Left lung (tissue), 10 donors: ENCODE results near the gene ALG2. TPM values are rescaled to one million over a fixed set of nuclear protein-coding genes. Genes with fewer than 3 reads are reported as not detected.
"Not testable (repeated sequence)": the region's sequence is repeated elsewhere in the genome, so short reads cannot be mapped to it uniquely, and the experiment has no call there.

ENCODE experiments used
- ATAC-seq: fragments of 200-7000 bp; cut with Tn5 transposase; one replicate; pipeline ENCODE4 v1.9.1; 2020; ENCODE audit warnings: moderate library complexity
- DNase-seq, 4 donors: peaks; one replicate each; pipeline ENCODE4 v3.0.0-alpha.2; 2013 to 2020
- H3K27ac ChIP-seq, 2 donors: fragments of 200-600 bp; sonication (generic) in 1 of 2; one replicate each; pipeline versions ENCODE4 v1.5.0 to v1.8.0; 2020 to 2021
- H3K27me3 ChIP-seq, 2 donors: fragments of 200-600 bp; sonication (generic) in 1 of 2; one replicate each; pipeline versions ENCODE4 v1.5.0 to v1.8.0; 2020 to 2021
- H3K36me3 ChIP-seq, 2 donors: fragments of 200-600 bp; sonication (generic) in 1 of 2; one replicate each; pipeline versions ENCODE4 v1.5.0 to v1.8.0; 2020 to 2021
- H3K4me1 ChIP-seq, 2 donors: fragments of 200-600 bp; one replicate each; pipeline ENCODE4 v1.8.0; 2021
- H3K4me3 ChIP-seq, 2 donors: fragments of 200-600 bp; sonication (generic) in 1 of 2; one replicate each; pipeline versions ENCODE4 v1.5.0 to v1.8.0; 2020 to 2021; ENCODE audit warnings: mild to moderate bottlenecking in 1 of 2
- H3K9me3 ChIP-seq, 2 donors: fragments of 200-600 bp; sonication (generic) in 1 of 2; one replicate each; pipeline versions ENCODE4 v1.5.0 to v1.8.0; 2020 to 2021
- CTCF ChIP-seq, 2 donors: fragments of 200-600 bp; sonication (generic) in 1 of 2; IDR thresholded peaks; one replicate each; pipeline versions ENCODE4 v1.5.0 to v1.8.0; 2021; ENCODE audit warnings: antibody characterized with exemption in 2 of 2
- intact Hi-C, 2 donors: fragments of 100-400 bp; cut with DNase I; formaldehyde crosslinking; loops; one replicate each; pipeline versions ENCODE4 v1.11.2 to v1.14.2; 2022
- polyA plus RNA-seq, 6 donors: library from polyadenylated mRNA; unstranded; fragments of 120-200 nt; gene quantifications; one replicate each; pipeline ENCODE4 v1.2.1, GENCODE V29; 2013; ENCODE audit not compliant: insufficient read length in 6 of 6
- total RNA-seq, 2 donors: library from RNA; stranded (reverse); fragmentation: NEBNext Ultra II Directional; extraction: Animal tissue kit (Norgen Biotek cat#: 25700); gene quantifications; one replicate each; pipeline ENCODE4 v1.2.1, GENCODE V29; 2021
- donor health status: DM: no; HTN: yes; CAD: no.
- donor health status: DM: no; HTN: no; CAD: no.

ALG2 gene
- total and polyA plus RNA-seq, 8 donors = 29.8 to 47.7 (median 34.8) TPM

GRCh38 chr9:99238331-99238730 is 16.6 kb upstream of the ALG2 start:
- Histone ChIP-seq H3K27ac (no peak overlapping the region), H3K9me3 (no peaks in the 10 kb centered on the region), H3K4me3 (no peak overlapping the region), H3K36me3 (peaks cover 0 to 57% of the 10 kb centered on the region in 2 donors), H3K27me3 (no peaks in the 10 kb centered on the region), H3K4me1 (no peaks in the 10 kb centered on the region)
- DNase-seq = no peak
- TF ChIP-seq CTCF (IDR thresholded peaks at IDR 0.05) = no peak
- intact Hi-C loops = no loop called here
- ATAC-seq = no peak

GRCh38 chr9:99237849-99238248 is 16.1 kb upstream of the ALG2 start:
- ATAC-seq, H3K4me1 ChIP-seq, H3K4me3 ChIP-seq, intact Hi-C loops, DNase-seq, H3K27ac ChIP-seq, H3K27me3 ChIP-seq, H3K9me3 ChIP-seq: not testable (repeated sequence)
- H3K36me3 ChIP-seq = peaks cover 0 to 61% of the 10 kb centered on the region in 2 donors

- no peaks in the 10 kb centered on the region for H3K4me1 ChIP-seq
- ATAC-seq (no peak), DNase-seq (no peak)
- TF ChIP-seq CTCF (IDR thresholded peaks at IDR 0.05) = no peak
- H3K27ac ChIP-seq = no peak overlapping the region
- H3K4me3 ChIP-seq = no peak overlapping the region
- intact Hi-C loops = no loop called here
- no peaks in the 10 kb centered on the region for H3K9me3 ChIP-seq
- H3K27me3 ChIP-seq = no peaks in the 10 kb centered on the region
- peaks cover 0 to 66% of the 10 kb centered on the region in 2 donors for H3K36me3 ChIP-seq
Measured at GRCh38 chr9:99237356-99237755, 15.6 kb upstream of the ALG2 start.

GRCh38 chr9:99235926-99236634 is 14.3 kb upstream of the ALG2 start:
- H3K4me1 ChIP-seq = no peaks in the 10 kb centered on the region
- no peak overlapping the region for H3K27ac ChIP-seq
- ATAC-seq (no peak), DNase-seq (no peak)
- H3K36me3 ChIP-seq = peaks cover 0 to 71% of the 10 kb centered on the region in 2 donors
- no peak overlapping the region for H3K4me3 ChIP-seq
- intact Hi-C loops = no loop called here
- TF ChIP-seq CTCF (IDR thresholded peaks at IDR 0.05) = no peak
- H3K9me3 ChIP-seq = no peaks in the 10 kb centered on the region
- no peaks in the 10 kb centered on the region for H3K27me3 ChIP-seq

GRCh38 chr9:99235069-99235468 is 13.3 kb upstream of the ALG2 start:
- Histone ChIP-seq H3K9me3 (no peaks in the 10 kb centered on the region), H3K27ac (no peak overlapping the region), H3K4me3 (no peak overlapping the region), H3K36me3 (peaks cover 0 to 74% of the 10 kb centered on the region in 2 donors), H3K4me1 (no peaks in the 10 kb centered on the region), H3K27me3 (no peaks in the 10 kb centered on the region)
- intact Hi-C loops = no loop called here
- DNase-seq = no peak
- ATAC-seq = no peak
- no peak for TF ChIP-seq CTCF (IDR thresholded peaks at IDR 0.05)

GRCh38 chr9:99234618-99235017 is 12.9 kb upstream of the ALG2 start:
- H3K27me3 ChIP-seq = no peaks in the 10 kb centered on the region
- H3K9me3 ChIP-seq = no peaks in the 10 kb centered on the region
- no peak overlapping the region for H3K4me3 ChIP-seq
- H3K36me3 ChIP-seq = peaks cover 0 to 74% of the 10 kb centered on the region in 2 donors
- H3K4me1 ChIP-seq = no peaks in the 10 kb centered on the region
- intact Hi-C loops = no loop called here
- no peak for TF ChIP-seq CTCF (IDR thresholded peaks at IDR 0.05)
- no peak overlapping the region for H3K27ac ChIP-seq
- ATAC-seq (no peak), DNase-seq (no peak)
